Effector memory CD4-positive, alpha-beta T cell (primary cell): ENCODE measurements around the gene PRH2.

Source experiments
- DNase-seq, 3 donors: peaks; one replicate each; pipeline ENCODE4 v3.0.0-alpha.2; 2020
- H3K27ac ChIP-seq: 2 replicates; pipeline ENCODE4 v1.7.0; 2013; ENCODE audit warnings: mild to moderate bottlenecking, low read length, moderate library complexity; ENCODE audit not compliant: insufficient read depth, poor library complexity, severe bottlenecking
- H3K27me3 ChIP-seq: replicated peaks from 2 replicates; pipeline ENCODE4 v1.7.0; 2013; ENCODE audit warnings: mild to moderate bottlenecking, low read length; ENCODE audit not compliant: insufficient read depth, control insufficient read depth, poor library complexity, severe bottlenecking
- H3K36me3 ChIP-seq: 2 replicates; pipeline ENCODE4 v1.7.0; 2013; ENCODE audit warnings: mild to moderate bottlenecking, low read length, moderate library complexity; ENCODE audit not compliant: control insufficient read depth, insufficient read depth
- H3K4me1 ChIP-seq: 2 replicates; pipeline ENCODE4 v1.7.0; 2013; ENCODE audit warnings: low read length, mild to moderate bottlenecking; ENCODE audit not compliant: control insufficient read depth, insufficient read depth, poor library complexity, severe bottlenecking
- H3K4me3 ChIP-seq: 2 replicates; pipeline ENCODE4 v1.7.0; 2013; ENCODE audit warnings: low read length, low read depth, mild to moderate bottlenecking; ENCODE audit not compliant: insufficient read depth, poor library complexity, severe bottlenecking
- H3K9me3 ChIP-seq: 2 replicates; pipeline ENCODE4 v1.7.0; 2013; ENCODE audit warnings: mild to moderate bottlenecking, low read length, moderate library complexity; ENCODE audit not compliant: control insufficient read depth

PRH2 gene

GRCh38 chr12:10956085-10956484 lies 27.0 kb downstream of the PRH2 start:
- Histone ChIP-seq H3K27ac (no peak overlapping the region), H3K27me3 (no peaks in the 10 kb centered on the region), H3K36me3 (no peaks in the 10 kb centered on the region), H3K4me1 (peaks cover 6% of the 10 kb centered on the region), H3K4me3 (no peak overlapping the region), H3K9me3 (no peaks in the 10 kb centered on the region)
- DNase-seq, result no peak

GRCh38 chr12:10957741-10958140 lies 28.7 kb downstream of the PRH2 start:
- H3K27me3 ChIP-seq, result no peaks in the 10 kb centered on the region
- H3K36me3 ChIP-seq, result no peaks in the 10 kb centered on the region
- H3K9me3 ChIP-seq, result no peaks in the 10 kb centered on the region
- H3K4me3 ChIP-seq, result no peak overlapping the region
- no peak overlapping the region for H3K27ac ChIP-seq
- DNase-seq, result no peak
- peaks cover 6% of the 10 kb centered on the region for H3K4me1 ChIP-seq

DNA sequence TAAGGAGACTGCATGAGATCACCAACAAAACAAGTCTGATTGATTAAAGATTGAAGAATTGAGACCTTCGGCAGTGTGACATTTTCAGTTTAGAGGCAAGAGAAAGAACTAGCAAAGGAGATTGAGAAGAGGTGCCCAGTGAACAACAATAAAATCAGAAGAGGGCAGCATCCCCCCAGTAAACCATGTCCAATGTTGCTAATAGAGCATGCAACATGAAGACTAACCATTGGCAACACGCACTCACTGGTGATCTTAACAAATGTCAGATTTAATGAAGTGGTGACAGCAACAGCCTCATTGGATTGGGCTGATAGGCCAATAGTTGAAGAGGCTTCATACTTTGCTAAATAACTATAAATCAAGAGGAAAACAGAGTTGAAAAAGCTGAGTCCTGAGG lies 30.8 kb downstream of the PRH2 start:
- Histone ChIP-seq H3K4me1 (peaks cover 6% of the 10 kb centered on the region), H3K27me3 (no peaks in the 10 kb centered on the region), H3K9me3 (no peaks in the 10 kb centered on the region), H3K4me3 (no peak overlapping the region), H3K27ac (no peak overlapping the region), H3K36me3 (no peaks in the 10 kb centered on the region)
- no peak for DNase-seq

GRCh38 chr12:10960211-10960610 lies 31.2 kb downstream of the PRH2 start:
- H3K27ac ChIP-seq, result no peak overlapping the region
- H3K4me1 ChIP-seq, result peaks cover 6% of the 10 kb centered on the region
- DNase-seq, result no peak
- H3K4me3 ChIP-seq, result no peak overlapping the region
- H3K36me3 ChIP-seq, result no peaks in the 10 kb centered on the region
- no peaks in the 10 kb centered on the region for H3K27me3 ChIP-seq
- no peaks in the 10 kb centered on the region for H3K9me3 ChIP-seq

DNA sequence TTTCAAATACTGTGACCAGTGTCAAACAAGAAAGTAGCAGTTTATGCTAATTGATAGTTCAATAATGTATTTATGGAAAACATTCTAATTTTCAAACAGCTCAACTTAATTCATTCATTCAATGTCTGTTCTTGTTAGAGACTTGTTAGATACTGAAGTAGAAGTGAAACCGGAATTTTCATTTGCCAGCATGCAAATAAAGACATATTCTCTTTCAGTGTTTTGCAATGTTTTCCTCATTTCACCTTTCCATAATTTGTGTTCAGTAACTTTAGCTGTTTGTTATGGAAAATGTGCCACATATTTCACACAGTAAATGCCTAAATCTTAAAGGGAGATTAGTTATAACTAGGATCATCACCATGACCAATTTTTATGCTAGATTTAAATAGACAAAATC lies 36.4 kb downstream of the PRH2 start:
- H3K27ac ChIP-seq, result no peak overlapping the region
- H3K4me1 ChIP-seq, result peaks cover 6% of the 10 kb centered on the region
- no peaks in the 10 kb centered on the region for H3K36me3 ChIP-seq
- no peak overlapping the region for H3K4me3 ChIP-seq
- DNase-seq, result no peak
- no peaks in the 10 kb centered on the region for H3K9me3 ChIP-seq
- H3K27me3 ChIP-seq, result no peaks in the 10 kb centered on the region

- H3K4me1 ChIP-seq, result no peaks in the 10 kb centered on the region
Measured at GRCh38 chr12:10966314-10966713, 37.3 kb downstream of the PRH2 start.

DNA sequence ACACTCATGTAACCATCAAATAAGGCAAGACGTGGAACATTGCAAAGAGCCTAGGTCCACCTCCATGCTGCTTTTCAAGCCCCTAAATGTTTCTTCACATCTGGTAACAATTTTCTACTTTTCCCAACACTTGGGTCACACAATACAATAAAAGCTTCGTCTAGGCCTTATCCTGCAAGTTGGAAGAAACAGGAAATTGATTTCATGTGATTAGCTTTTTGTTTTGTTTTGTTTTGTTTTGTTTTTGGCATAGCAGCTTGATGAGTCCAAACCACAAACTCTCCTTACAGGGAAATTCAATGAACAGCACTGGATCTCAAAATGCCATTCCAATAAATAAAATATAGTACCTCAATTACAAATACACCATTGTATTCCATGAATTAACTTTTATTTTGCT lies 38.4 kb downstream of the PRH2 start:
- no peak for DNase-seq
- H3K27me3 ChIP-seq, result no peaks in the 10 kb centered on the region
- no peak overlapping the region for H3K27ac ChIP-seq
- no peak overlapping the region for H3K4me3 ChIP-seq
- no peaks in the 10 kb centered on the region for H3K4me1 ChIP-seq
- H3K36me3 ChIP-seq, result no peaks in the 10 kb centered on the region
- no peaks in the 10 kb centered on the region for H3K9me3 ChIP-seq

More at GRCh38 chr12:10966314-10966713, 37.3 kb downstream of the PRH2 start:
- no peak for DNase-seq
- no peaks in the 10 kb centered on the region for H3K9me3 ChIP-seq
- H3K27me3 ChIP-seq, result no peaks in the 10 kb centered on the region
- H3K4me3 ChIP-seq, result no peak overlapping the region
- no peaks in the 10 kb centered on the region for H3K36me3 ChIP-seq
- H3K27ac ChIP-seq, result no peak overlapping the region

DNA sequence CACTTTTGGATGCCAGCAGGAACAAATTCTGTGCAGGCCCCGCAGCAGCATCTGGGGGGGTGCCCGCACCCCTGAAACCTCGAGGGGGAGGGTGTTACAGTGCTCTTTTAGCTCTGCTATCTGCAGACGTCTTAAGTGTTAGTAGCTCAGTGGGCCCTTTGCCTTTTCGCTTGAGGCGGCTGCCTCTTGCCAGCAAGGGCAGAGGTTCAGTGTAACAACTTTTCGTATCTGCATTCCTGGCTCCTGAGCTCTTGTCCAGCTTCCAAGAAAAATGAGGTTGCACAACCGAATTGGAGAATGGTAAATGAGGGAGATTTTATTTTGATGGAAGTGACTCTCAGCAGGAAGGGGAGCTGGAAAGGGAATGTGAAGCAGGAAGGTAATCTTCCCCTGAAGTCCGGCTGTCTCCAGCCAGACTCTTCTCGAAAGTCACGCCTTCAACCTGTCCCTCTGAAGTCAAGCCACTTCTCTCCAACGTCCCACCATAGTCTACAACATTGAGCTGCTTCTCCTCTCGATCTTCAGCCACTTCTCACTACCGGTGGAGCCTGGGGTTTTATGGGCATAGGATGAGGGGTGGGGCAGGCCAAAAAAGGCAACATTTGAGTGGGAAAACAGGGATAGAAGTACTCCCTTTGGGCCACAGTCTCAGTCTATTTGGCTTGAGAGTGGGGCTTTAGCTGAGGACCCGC lies 39.9 kb downstream of the PRH2 start:
- no peak overlapping the region for H3K27ac ChIP-seq
- H3K4me3 ChIP-seq, result no peak overlapping the region
- H3K9me3 ChIP-seq, result no peaks in the 10 kb centered on the region
- no peaks in the 10 kb centered on the region for H3K4me1 ChIP-seq
- no peaks in the 10 kb centered on the region for H3K36me3 ChIP-seq
- no peaks in the 10 kb centered on the region for H3K27me3 ChIP-seq
- no peak for DNase-seq

- H3K27ac ChIP-seq, result no peak overlapping the region
- H3K4me1 ChIP-seq, result no peaks in the 10 kb centered on the region
- H3K36me3 ChIP-seq, result no peaks in the 10 kb centered on the region
- DNase-seq, result no peak
- H3K9me3 ChIP-seq, result no peaks in the 10 kb centered on the region
- no peaks in the 10 kb centered on the region for H3K27me3 ChIP-seq
- H3K4me3 ChIP-seq, result no peak overlapping the region
Measured at GRCh38 chr12:10974965-10975364, 45.9 kb downstream of the PRH2 start.

DNA sequence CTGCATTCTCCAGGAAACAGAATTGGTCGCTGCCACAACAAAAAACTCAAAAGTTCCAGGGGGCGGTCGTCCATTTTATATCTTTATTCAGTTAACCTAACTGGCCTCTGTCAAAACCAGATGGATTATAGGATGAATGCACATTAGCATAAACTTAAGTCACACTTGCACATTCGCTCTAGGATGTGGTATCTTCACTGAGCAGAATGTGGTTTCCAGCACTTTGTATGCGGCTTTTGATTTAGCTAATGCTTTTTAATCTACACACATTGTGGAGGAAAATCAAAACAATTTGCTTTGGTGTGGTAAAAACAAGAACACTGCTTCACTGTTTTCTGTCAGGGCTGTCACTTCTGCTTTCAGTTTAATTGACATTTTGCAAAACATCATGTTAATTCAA lies 53.2 kb downstream of the PRH2 start:
- no peak overlapping the region for H3K27ac ChIP-seq
- DNase-seq, result peak in 2 of 3 donors; percentile 1 to 22
- H3K4me3 ChIP-seq, result no peak overlapping the region
- no peaks in the 10 kb centered on the region for H3K36me3 ChIP-seq
- H3K4me1 ChIP-seq, result peaks cover 5% of the 10 kb centered on the region
- no peaks in the 10 kb centered on the region for H3K27me3 ChIP-seq
- H3K9me3 ChIP-seq, result no peaks in the 10 kb centered on the region
